Urothelium cell line (cell line): Measurements from ENCODE around the gene MEMO1.
"Not testable (repeated sequence)": the region's sequence is repeated elsewhere in the genome, so short reads cannot be mapped to it uniquely, and the experiment has no call there.

Source experiments
- DNase-seq: peaks from one replicate; pipeline ENCODE4 v3.0.0; 2011; ENCODE audit warnings: low spot score, mixed read lengths
- FAIRE-seq: peaks from 2 replicates; lab custom pipeline; 2011; peaks lifted over from hg19 to GRCh38; lab: Jason Lieb, UNC

Gene MEMO1

GRCh38 chr2:31958140-31958717, 52.6 kb downstream of the MEMO1 start:
- no peak for FAIRE-seq
- DNase-seq = no peak

- no peak for FAIRE-seq
- no peak for DNase-seq
Observed at GRCh38 chr2:31957354-31958139, 53.3 kb downstream of the MEMO1 start.

GRCh38 chr2:31956934-31957333, 53.9 kb downstream of the MEMO1 start:
- FAIRE-seq, DNase-seq: not testable (repeated sequence)

GRCh38 chr2:31956312-31956711, 54.5 kb downstream of the MEMO1 start:
- DNase-seq (no peak), FAIRE-seq (no peak)

- not testable (repeated sequence) for FAIRE-seq, DNase-seq
Observed at GRCh38 chr2:31953095-31953494, 57.7 kb downstream of the MEMO1 start.

GRCh38 chr2:31950946-31951562, 59.8 kb downstream of the MEMO1 start:
- DNase-seq = no peak
- FAIRE-seq = no peak

GRCh38 chr2:31947871-31948270, 62.9 kb downstream of the MEMO1 start:
- no peak for FAIRE-seq
- no peak for DNase-seq

GRCh38 chr2:31946838-31947237, 64.0 kb downstream of the MEMO1 start:
- no peak for DNase-seq

GRCh38 chr2:31945572-31945935, 65.3 kb downstream of the MEMO1 start:
- FAIRE-seq (no peak), DNase-seq (no peak)

More at GRCh38 chr2:31946838-31947237, 64.0 kb downstream of the MEMO1 start:
- FAIRE-seq = no peak

- FAIRE-seq = no peak
Observed at GRCh38 chr2:31944828-31945571, 65.8 kb downstream of the MEMO1 start.

GRCh38 chr2:31943636-31944225, 67.1 kb downstream of the MEMO1 start:
- DNase-seq (no peak), FAIRE-seq (no peak)

More at GRCh38 chr2:31944828-31945571, 65.8 kb downstream of the MEMO1 start:
- no peak for DNase-seq

GRCh38 chr2:31940920-31941319, 69.9 kb downstream of the MEMO1 start:
- no peak for DNase-seq

GRCh38 chr2:31937741-31938140, 73.1 kb downstream of the MEMO1 start:
- DNase-seq (no peak), FAIRE-seq (no peak)

More at GRCh38 chr2:31940920-31941319, 69.9 kb downstream of the MEMO1 start:
- FAIRE-seq = no peak

GRCh38 chr2:31935370-31935769, 75.4 kb downstream of the MEMO1 start:
- DNase-seq (no peak), FAIRE-seq (no peak)

GRCh38 chr2:31933066-31933465, 77.7 kb downstream of the MEMO1 start:
- no peak for FAIRE-seq
- DNase-seq = no peak

GRCh38 chr2:31932589-31932988, 78.2 kb downstream of the MEMO1 start:
- FAIRE-seq = no peak
- no peak for DNase-seq

GRCh38 chr2:31931916-31932315, 78.9 kb downstream of the MEMO1 start:
- DNase-seq (no peak), FAIRE-seq (no peak)

GRCh38 chr2:31925517-31925916, 85.3 kb downstream of the MEMO1 start:
- FAIRE-seq (no peak), DNase-seq (no peak)

GRCh38 chr2:31923662-31924061, 87.1 kb downstream of the MEMO1 start:
- FAIRE-seq (no peak), DNase-seq (no peak)

- FAIRE-seq = peak; percentile 30
- DNase-seq = no peak
Observed at GRCh38 chr2:31922542-31923408, 88.0 kb downstream of the MEMO1 start.
